NCI-H2081 treated with DMSO at 0.1 percent for 48 hours (cell line): ENCODE data around the gene NPBWR2.

Experiments
- DNase-seq: peaks from one replicate; lab custom pipeline; 2025; lab: John Stamatoyannopoulos, UW

Gene NPBWR2

GRCh38 chr20:64083804-64084684, 23.3 kb downstream of the NPBWR2 start, which contains the start of gene LKAAEAR1:
LKAAEAR1 (minus strand) TSS chr20:64084398; CDS start chr20:64084219, 179 bp downstream.
- DNase-seq: no peak

GRCh38 chr20:64083378-64083803, 24.0 kb downstream of the NPBWR2 start:
- DNase-seq: no peak

- no peak for DNase-seq
Observed at GRCh38 chr20:64082820-64083377, 24.5 kb downstream of the NPBWR2 start.

- DNase-seq: no peak
Observed at GRCh38 chr20:64082126-64082731, 25.1 kb downstream of the NPBWR2 start.

GRCh38 chr20:64081624-64081964, 25.8 kb downstream of the NPBWR2 start:
- no peak for DNase-seq

GRCh38 chr20:64080813-64081623, 26.3 kb downstream of the NPBWR2 start:
- DNase-seq: no peak

- DNase-seq: no peak
Observed at GRCh38 chr20:64080013-64080812, 27.2 kb downstream of the NPBWR2 start, which contains the start of gene OPRL1. OPRL1 (plus strand) TSS chr20:64080082; CDS start chr20:64092721, 12,639 bp downstream.

- no peak for DNase-seq
Observed at GRCh38 chr20:64079273-64080012, 27.9 kb downstream of the NPBWR2 start, which contains the start of gene RGS19. RGS19 (minus strand) TSS chr20:64079518; CDS start chr20:64076886, 2,632 bp downstream.

GRCh38 chr20:64078934-64079272, 28.5 kb downstream of the NPBWR2 start:
- DNase-seq: no peak

- DNase-seq: no peak
Observed at GRCh38 chr20:64077876-64078551, 29.4 kb downstream of the NPBWR2 start.

- DNase-seq: no peak
Observed at GRCh38 chr20:64077541-64077875, 29.9 kb downstream of the NPBWR2 start.

- DNase-seq: no peak
Observed at GRCh38 chr20:64077094-64077493, 30.3 kb downstream of the NPBWR2 start.

GRCh38 chr20:64076061-64076997, 31.0 kb downstream of the NPBWR2 start:
- no peak for DNase-seq

GRCh38 chr20:64075556-64075955, 31.8 kb downstream of the NPBWR2 start:
- no peak for DNase-seq

GRCh38 chr20:64074963-64075362, 32.4 kb downstream of the NPBWR2 start:
- no peak for DNase-seq

- DNase-seq: no peak
Observed at GRCh38 chr20:64074184-64074789, 33.1 kb downstream of the NPBWR2 start.

GRCh38 chr20:64073476-64074183, 33.7 kb downstream of the NPBWR2 start:
- DNase-seq: no peak
